ENCODE results near the gene RCE1.

RCE1 gene

GRCh38 chr11:66878474-66878873, 35.2 kb downstream of the RCE1 start:
- no peak overlapping the region for H3K4me3 ChIP-seq (ENCODE audit: low read depth, low read length)
- no peak for DNase-seq (ENCODE audit: low read depth)
- TF ChIP-seq, protein P1, sequence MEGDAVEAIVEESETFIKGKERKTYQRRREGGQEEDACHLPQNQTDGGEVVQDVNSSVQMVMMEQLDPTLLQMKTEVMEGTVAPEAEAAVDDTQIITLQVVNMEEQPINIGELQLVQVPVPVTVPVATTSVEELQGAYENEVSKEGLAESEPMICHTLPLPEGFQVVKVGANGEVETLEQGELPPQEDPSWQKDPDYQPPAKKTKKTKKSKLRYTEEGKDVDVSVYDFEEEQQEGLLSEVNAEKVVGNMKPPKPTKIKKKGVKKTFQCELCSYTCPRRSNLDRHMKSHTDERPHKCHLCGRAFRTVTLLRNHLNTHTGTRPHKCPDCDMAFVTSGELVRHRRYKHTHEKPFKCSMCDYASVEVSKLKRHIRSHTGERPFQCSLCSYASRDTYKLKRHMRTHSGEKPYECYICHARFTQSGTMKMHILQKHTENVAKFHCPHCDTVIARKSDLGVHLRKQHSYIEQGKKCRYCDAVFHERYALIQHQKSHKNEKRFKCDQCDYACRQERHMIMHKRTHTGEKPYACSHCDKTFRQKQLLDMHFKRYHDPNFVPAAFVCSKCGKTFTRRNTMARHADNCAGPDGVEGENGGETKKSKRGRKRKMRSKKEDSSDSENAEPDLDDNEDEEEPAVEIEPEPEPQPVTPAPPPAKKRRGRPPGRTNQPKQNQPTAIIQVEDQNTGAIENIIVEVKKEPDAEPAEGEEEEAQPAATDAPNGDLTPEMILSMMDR (conservative IDR thresholded peaks at IDR 0.05; ENCODE audit: low read depth, low read length): no peak

DNA sequence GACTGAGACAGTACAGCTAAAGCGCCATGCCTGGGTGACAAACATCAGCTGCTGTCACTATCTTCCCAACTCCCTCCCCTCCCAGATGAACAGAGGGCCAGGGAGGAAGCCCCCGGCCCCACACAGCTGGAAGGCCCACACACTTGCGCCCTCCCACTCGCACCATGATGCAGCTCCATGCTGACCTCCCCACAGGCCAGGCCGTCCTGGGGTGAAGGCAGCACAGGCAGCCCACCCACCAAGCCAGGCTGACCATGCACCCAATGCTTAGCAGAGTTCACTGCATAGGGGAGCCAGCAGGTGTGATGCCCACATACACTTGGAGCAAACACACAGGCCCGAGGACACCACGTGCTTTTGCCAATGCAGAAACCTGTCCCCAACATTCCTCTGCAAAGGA, 35.8 kb downstream of the RCE1 start:
- TF ChIP-seq, protein P1 (conservative IDR thresholded peaks at IDR 0.05; ENCODE audit: low read depth, low read length): no peak
- H3K4me3 ChIP-seq (ENCODE audit: low read depth, low read length): no peak overlapping the region
- DNase-seq (ENCODE audit: low read depth): no peak

GRCh38 chr11:66879583-66879982, 36.3 kb downstream of the RCE1 start:
- no peak for DNase-seq (ENCODE audit: low read depth)
- no peak overlapping the region for H3K4me3 ChIP-seq (ENCODE audit: low read depth, low read length)
- TF ChIP-seq, protein P1 (conservative IDR thresholded peaks at IDR 0.05; ENCODE audit: low read depth, low read length): no peak

DNA sequence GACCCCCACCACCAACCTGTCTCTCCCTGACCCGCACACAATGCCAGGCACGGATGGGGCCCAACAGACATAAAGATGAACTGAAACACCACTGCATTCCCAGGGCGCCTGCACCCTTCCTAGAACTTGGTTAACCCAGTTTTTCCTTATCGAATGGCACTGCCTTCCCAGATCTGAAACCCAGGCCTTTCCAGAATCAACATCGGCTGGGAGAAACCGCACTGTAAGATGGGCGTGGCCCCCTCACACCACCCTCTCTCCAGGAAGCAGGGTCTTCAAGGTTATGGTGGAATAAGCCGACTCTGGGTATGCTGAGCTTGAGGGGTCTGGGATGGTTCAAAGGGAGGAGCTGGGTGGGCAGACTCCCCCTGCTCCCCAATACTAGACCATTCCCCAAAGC, 36.8 kb downstream of the RCE1 start:
- no peak overlapping the region for H3K4me3 ChIP-seq (ENCODE audit: low read depth, low read length)
- TF ChIP-seq, protein P1 (conservative IDR thresholded peaks at IDR 0.05; ENCODE audit: low read depth, low read length): no peak
- DNase-seq (ENCODE audit: low read depth): no peak

DNA sequence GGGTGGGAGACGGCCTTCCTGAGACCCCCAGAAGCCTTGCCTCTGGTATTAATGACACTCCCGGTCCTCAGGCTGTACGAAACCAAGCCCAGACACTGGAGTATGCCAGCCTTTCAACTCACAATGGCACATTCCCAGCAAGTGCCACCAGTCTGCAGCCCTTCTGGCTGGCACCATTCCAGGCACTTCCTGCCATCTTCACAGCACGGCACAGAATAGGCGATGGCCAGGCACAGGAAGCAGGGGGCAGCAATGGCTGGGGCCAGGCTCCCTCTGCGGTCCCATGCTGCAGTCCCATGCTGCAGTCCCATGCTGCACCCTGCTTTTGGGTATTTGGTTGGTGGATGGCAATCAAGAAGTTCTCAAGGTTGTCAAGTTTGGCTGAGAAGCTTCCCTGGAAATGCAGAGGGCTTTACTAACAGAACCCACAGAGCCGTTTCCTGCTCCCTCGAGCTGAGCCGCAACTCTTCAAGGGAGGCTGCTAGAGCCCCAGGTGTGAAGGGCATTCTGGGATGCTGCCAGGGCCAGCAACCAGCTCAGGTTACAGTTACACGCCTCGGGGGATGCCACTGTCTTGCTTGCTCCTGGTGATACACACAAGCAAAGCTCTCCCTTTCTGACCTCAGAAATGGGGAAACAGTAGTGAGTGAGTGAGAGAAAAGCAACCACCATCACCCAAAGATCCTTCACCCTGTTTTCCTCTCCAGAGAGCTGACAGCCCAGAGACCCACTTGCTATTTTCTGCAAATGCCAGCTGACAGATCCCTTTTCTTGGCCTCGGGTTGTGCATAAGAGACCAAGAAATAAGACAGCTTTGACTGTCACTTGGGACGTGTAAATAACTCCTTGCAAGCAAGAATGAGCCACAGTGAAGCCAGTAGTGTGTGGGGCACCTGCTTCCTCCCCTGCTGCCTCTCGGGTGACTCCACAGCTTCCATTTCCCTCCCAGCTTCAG, 37.5 kb downstream of the RCE1 start:
- H3K4me3 ChIP-seq (ENCODE audit: low read depth, low read length): no peak overlapping the region
- peak; percentile 59 for DNase-seq (ENCODE audit: low read depth)
- TF ChIP-seq, protein P1 (conservative IDR thresholded peaks at IDR 0.05; ENCODE audit: low read depth, low read length): no peak

DNA sequence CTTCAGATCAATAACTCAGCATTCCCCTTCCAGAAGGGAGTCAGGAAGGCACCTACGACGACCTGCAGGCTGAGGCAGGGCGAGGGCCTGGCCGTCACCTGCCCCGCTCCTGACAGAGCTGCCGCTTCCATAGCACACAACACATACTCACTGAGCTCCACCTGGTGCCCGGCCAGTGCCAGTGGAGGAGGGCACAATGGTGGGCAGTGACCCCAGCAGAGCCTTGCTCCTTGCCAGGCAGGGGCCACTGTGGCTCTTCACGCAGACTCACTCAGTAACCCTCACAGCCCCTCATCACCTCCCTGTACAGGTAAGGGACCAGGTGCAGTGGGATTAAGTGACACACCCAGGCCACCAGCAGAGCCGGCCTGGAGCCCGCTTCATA, 38.2 kb downstream of the RCE1 start:
- TF ChIP-seq, protein P1 (conservative IDR thresholded peaks at IDR 0.05; ENCODE audit: low read depth, low read length): no peak
- H3K4me3 ChIP-seq (ENCODE audit: low read depth, low read length): no peak overlapping the region
- no peak for DNase-seq (ENCODE audit: low read depth)

Data from choroid plexus epithelial cell (primary cell).